GM18498 (cell line): ENCODE data around the gene IFI44L.

Experiments
- ATAC-seq: cut with Tn5 transposase; IDR thresholded peaks from one replicate; pipeline ENCODE4 v1.9.1; 2021; ENCODE audit warnings: mild to moderate bottlenecking, moderate library complexity; ENCODE audit not compliant: unreplicated experiment

Gene IFI44L

GRCh38 chr1:78687315-78687714, 67.1 kb downstream of the IFI44L start:
- ATAC-seq = no peak

- ATAC-seq = no peak
These were observed 67.7 kb downstream of the IFI44L start for GRCh38 chr1:78687914-78688313.

GRCh38 chr1:78688697-78689096, 68.4 kb downstream of the IFI44L start:
- ATAC-seq = no peak

- no peak for ATAC-seq
These were observed 70.3 kb downstream of the IFI44L start for GRCh38 chr1:78690516-78690915.

GRCh38 chr1:78691995-78692747, 71.9 kb downstream of the IFI44L start:
- ATAC-seq = no peak
